ENCODE measurements around the gene CLSTN2. TPM values are rescaled to one million over a fixed set of nuclear protein-coding genes. Genes with fewer than 3 reads are reported as not detected.

Gene CLSTN2
- total and polyA plus RNA-seq, 2 of the 8 experiments (the other 6 are each of a cell fraction or from before 2014, with no cell fraction given) = 0.39 to 0.52 TPM

GRCh38 chr3:140469491-140469890 lies 534.5 kb downstream of the CLSTN2 start:
- DNase-seq (ENCODE audit: low read depth in 1 of 2, low spot score in 2 of 2) = no peak
- ChIA-PET CTCF (ENCODE audit: partially characterized antibody) (interaction anchor here (1.3 to 2.2 kb wide), 2 partner anchors 28 to 192 kb away, joined by 3 to 5 read pairs; no protein-coding TSS in a partner anchor), POLR2A (ENCODE audit: partially characterized antibody) (no interaction called here)
- Histone ChIP-seq H3K56ac (replicated peaks; ENCODE audit: insufficient read length, low read depth, low read length) (no peak overlapping the region), H3K9me3 (ENCODE audit: insufficient read depth in 2 of 2, low read depth in 1 of 2, low read length in 1 of 2) (no peaks in the 10 kb centered on the region), H3K23me2 (ENCODE audit: low read depth, low read length) (no peaks in the 10 kb centered on the region), H3K4me2 (ENCODE audit: insufficient read depth in 1 of 2, low read depth in 2 of 2, low read length in 2 of 2) (no peak overlapping the region), H2BK120ac (replicated peaks; ENCODE audit: low read depth, low read length) (no peak overlapping the region), H2BK20ac (ENCODE audit: low read length) (no peak overlapping the region), H2BK12ac (ENCODE audit: low read depth, low read length) (no peak overlapping the region), H4K8ac (ENCODE audit: extremely low read depth, insufficient read depth, low read length) (no peak overlapping the region), H4K20me1 (replicated peaks in 1 of 2; ENCODE audit: control insufficient read depth in 1 of 2, insufficient read depth in 2 of 2, low read length in 2 of 2) (no peaks in the 10 kb centered on the region), H3K79me1 (ENCODE audit: low read depth, low read length) (no peaks in the 10 kb centered on the region), H3K9ac (replicated peaks in 1 of 4; ENCODE audit: extremely low read depth in 1 of 4, low read depth in 3 of 4, low read length in 3 of 4) (no peak overlapping the region), H3K36me3 (ENCODE audit: control insufficient read depth in 2 of 4, insufficient read depth in 4 of 4, low read length in 3 of 4) (no peaks in the 10 kb centered on the region), H2BK5ac (ENCODE audit: low read depth, low read length) (no peak overlapping the region), H4K5ac (ENCODE audit: insufficient read length, low read depth, low read length) (no peak overlapping the region), H3K4me1 (replicated peaks in 1 of 4; ENCODE audit: control insufficient read depth in 3 of 4, insufficient read depth in 4 of 4, low read length in 3 of 4) (peaks cover 0 to 3% (median 2%) of the 10 kb centered on the region in 4 experiments; a peak in 3 of 7 replicates), H3K4me3 (ENCODE audit: extremely low read depth in 1 of 4, insufficient read depth in 2 of 4, low read depth in 3 of 4, low read length in 4 of 4) (no peak overlapping the region), H3K14ac (ENCODE audit: insufficient read length) (no peak overlapping the region), H3K4ac (replicated peaks; ENCODE audit: insufficient read length, low read depth, low read length) (no peak overlapping the region), H3K18ac (ENCODE audit: extremely low read depth, low read length) (no peak overlapping the region), H2AFZ (ENCODE audit: low read length) (no peak overlapping the region), H2AK5ac (ENCODE audit: low read depth, low read length) (no peak overlapping the region), H3K27ac (ENCODE audit: low read depth, low read length) (no peak overlapping the region), H3K79me2 (ENCODE audit: control insufficient read depth in 1 of 2, insufficient read depth in 2 of 2, low read length in 2 of 2) (no peaks in the 10 kb centered on the region), H4K91ac (replicated peaks; ENCODE audit: insufficient read length, low read length) (no peak overlapping the region), H3K27me3 (replicated peaks in 1 of 4; ENCODE audit: control insufficient read depth in 3 of 4, extremely low read depth in 1 of 4, insufficient read depth in 3 of 4, low read length in 3 of 4) (no peaks in the 10 kb centered on the region), H3K23ac (ENCODE audit: insufficient read length) (no peak overlapping the region), H2BK15ac (ENCODE audit: low read length) (no peak overlapping the region)
- WGBS, 2 experiments (ENCODE audit: extremely low coverage in 1 of 2, insufficient coverage in 1 of 2, insufficient read length in 1 of 2, insufficient replicate concordance in 2 of 2, low coverage in 1 of 2, low lambda C conversion rate in 2 of 2, missing lambda C conversion rate in 1 of 2) = 80% methylated on average over 4 of the region's 4 CpGs; no CpG with 5 or more reads in 1 of the 2 experiments
- TF ChIP-seq PHF8 (conservative IDR thresholded peaks at IDR 0.05; ENCODE audit: low read depth, low read length) = no peak
- TF ChIP-seq EP300 (IDR thresholded peaks at IDR 0.05; ENCODE audit: borderline replicate concordance in 1 of 2, low read depth in 2 of 2, low read length in 2 of 2) = no peak
- TF ChIP-seq TAF1 (IDR thresholded peaks at IDR 0.05; ENCODE audit: low read depth, low read length) = no peak
- TF ChIP-seq TEAD4 (IDR thresholded peaks at IDR 0.05; ENCODE audit: low read depth, low read length) = no peak
- TF ChIP-seq NRF1 (IDR thresholded peaks at IDR 0.05; ENCODE audit: low read depth, low read length) = no peak
- no peak for TF ChIP-seq ATF2 (IDR thresholded peaks at IDR 0.05; ENCODE audit: low read length)
- no peak for TF ChIP-seq SAP30 (IDR thresholded peaks at IDR 0.05; ENCODE audit: insufficient read depth, insufficient replicate concordance, low read length)
- TF ChIP-seq SIN3A (conservative IDR thresholded peaks at IDR 0.05 in 1 of 2, IDR thresholded peaks at IDR 0.05 in 1 of 2; ENCODE audit: low read depth in 1 of 2, low read length in 2 of 2) = no peak
- FAIRE-seq = no peak

Measured in H1 (cell line).